HG02938 (cell line): ENCODE results near the gene MTMR2.

Source experiments
- ATAC-seq: cut with Tn5 transposase; IDR thresholded peaks from one replicate; pipeline ENCODE4 v1.9.1; 2021; ENCODE audit warnings: mild to moderate bottlenecking, moderate library complexity; ENCODE audit not compliant: unreplicated experiment

The MTMR2 gene

DNA sequence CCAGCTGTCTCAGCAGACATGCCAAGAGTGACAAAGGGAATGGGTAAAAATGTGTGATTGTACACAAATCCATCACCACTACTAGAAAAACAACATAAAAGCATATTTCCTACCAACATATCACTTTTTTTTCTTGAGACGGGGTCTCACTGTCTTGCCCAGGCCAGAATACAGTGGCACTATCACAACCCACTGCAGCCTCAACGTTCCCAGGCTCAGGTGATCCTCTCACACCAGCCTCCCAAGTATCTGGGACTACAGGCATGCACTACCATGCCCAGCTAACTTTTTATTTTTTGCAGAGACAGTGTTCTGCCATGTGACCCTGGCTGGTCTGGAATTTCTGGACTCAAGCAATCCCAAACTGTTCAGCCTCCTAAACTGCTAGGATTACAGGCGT is 5.2 kb downstream of the MTMR2 start:
- no peak for ATAC-seq

DNA sequence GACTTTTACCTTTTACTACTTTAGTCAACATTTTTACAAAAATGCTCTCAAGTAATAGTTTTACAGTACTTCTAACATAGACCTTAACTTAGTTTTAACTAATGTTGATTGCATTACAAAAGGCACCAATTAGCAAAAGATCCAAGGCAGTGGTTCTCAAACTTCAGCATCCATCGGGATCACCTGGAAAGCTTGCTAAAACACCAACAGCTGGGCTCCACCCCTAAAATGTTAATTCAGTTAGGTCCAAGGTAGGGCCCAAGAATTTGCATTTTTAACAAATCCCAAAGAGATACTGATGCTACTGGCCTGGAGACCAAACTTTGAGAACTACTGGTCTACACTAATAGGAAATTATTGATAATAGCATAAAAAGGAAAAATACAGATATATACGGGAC is 5.9 kb downstream of the MTMR2 start:
- ATAC-seq = no peak

DNA sequence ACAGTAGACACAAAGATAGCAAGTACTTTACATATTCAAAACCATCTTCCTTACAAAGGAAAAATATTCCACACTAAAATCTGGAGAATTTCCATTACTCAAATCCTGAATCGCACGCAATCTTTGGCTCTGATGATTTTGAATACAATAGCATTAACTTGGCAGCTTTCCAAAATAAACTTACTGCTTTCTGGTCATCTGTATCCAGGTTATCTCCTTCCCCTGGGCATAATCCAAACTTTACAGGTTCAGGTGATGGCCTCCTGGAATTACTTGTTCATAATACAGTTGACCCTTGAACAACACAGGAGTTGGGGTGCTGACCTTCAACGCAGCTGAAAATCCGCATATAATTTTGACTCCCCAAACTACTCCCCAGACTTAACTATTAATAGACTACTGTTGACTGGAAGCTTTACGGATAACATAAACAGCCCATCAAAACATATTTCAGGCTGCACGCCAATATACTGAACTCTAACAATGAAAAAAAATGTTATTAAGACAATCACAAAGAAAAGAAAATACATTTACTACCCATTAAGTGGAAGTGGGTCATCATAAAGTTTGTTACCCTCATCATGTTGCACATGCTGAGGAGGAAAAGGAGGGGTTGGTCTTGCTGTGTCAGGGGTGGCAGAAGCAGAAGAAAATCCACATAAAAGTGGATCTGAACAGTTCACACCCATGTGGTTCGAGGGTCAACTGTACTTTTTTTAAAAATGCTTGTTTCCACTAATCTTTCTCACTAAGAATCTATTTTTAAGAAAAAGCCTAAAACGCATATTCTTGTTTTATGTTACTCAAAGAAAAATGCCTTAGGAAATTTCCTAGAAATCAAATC is 6.5 kb downstream of the MTMR2 start:
- no peak for ATAC-seq

GRCh38 chr11:95916049-95916448 is 7.9 kb downstream of the MTMR2 start:
- ATAC-seq = no peak

GRCh38 chr11:95915051-95915450 is 8.9 kb downstream of the MTMR2 start:
- ATAC-seq = no peak

DNA sequence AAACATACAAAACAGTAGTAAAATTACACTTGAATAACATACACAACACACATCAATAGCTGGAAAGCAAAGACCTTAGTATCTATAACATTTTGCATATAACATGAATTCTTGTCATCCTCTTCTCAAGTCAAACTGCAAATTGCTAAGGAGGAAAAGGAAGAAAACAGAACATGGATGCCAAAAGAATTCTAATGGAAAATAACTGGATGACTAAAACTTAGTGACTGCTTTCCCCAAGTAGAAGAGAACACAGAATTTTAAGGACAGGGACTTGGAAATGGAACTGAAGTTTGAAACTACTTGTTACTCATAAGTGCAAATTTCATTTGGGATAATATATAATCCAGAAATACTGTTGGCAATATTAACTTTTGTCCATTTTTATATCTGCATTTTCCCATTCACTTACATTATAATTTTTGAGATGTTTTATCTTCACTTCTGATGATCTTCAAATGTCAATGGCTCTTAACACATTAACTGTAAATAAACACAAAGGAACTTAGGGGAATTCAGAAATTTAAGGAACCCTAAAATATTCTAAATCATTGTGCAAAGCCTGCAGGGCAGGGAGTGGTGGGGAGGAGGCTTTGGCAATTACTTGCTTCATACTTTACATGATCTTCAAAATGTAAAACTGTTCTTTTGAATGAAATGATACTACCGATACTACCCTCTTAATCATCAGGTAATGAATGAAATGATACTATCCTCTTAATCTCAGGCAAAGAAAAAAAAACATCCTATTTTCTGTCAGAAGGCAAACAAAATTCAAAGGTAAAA is 9.9 kb downstream of the MTMR2 start:
- no peak for ATAC-seq

GRCh38 chr11:95912902-95913560 is 10.9 kb downstream of the MTMR2 start:
- no peak for ATAC-seq

GRCh38 chr11:95911369-95911759 is 12.5 kb downstream of the MTMR2 start:
- no peak for ATAC-seq

DNA sequence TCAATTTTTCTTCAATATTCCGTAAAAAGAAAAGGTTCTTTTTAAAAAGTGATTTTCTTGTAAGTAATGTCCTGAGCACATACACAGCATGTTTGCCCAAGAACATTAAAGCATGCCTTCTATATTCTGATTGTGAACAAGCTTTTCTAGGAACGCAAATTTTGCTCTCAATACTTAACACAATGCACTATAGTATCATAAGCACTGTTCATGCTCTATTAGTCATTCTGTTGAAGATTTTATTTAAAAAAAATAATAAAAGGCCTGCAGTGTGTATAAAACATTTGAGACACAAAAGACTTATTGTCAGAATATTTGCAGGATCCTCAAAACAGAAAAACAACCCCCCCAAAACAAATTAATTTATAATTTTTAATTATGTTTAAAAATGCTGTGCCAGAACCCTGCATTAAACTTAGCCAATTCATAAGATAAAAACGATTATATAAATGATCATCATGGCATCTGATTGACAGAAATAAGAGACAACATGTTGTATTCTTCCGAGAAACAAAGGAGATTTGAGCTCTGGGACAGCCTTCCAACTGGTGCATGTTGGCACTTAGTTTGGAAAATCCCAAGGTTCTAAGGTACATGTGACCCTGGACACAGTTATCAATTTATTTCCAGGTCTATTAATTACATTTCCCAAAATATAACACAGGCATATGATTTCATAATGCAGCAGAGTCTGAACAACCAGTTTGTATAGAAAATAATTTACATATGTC is 13.1 kb downstream of the MTMR2 start:
- no peak for ATAC-seq

GRCh38 chr11:95908826-95909225 is 15.1 kb downstream of the MTMR2 start:
- ATAC-seq = no peak

DNA sequence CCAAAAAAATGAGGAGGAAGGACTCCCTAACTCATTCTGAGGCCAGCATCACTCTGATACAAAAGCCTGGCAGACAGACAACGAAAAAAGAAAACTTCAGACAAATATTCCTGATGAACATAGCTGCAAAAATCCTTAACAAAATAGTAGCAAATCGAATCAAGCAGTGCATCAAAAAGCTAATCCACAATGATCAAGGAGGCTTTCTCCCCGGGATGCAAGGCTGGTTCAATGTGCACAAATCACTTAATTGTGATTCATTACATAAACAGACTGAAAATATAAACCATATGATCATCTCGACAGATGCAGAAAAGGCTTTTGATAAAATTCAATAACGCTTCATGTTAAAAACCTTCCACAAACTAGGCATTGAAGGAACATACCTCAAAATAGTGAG is 16.4 kb downstream of the MTMR2 start:
- ATAC-seq = no peak

DNA sequence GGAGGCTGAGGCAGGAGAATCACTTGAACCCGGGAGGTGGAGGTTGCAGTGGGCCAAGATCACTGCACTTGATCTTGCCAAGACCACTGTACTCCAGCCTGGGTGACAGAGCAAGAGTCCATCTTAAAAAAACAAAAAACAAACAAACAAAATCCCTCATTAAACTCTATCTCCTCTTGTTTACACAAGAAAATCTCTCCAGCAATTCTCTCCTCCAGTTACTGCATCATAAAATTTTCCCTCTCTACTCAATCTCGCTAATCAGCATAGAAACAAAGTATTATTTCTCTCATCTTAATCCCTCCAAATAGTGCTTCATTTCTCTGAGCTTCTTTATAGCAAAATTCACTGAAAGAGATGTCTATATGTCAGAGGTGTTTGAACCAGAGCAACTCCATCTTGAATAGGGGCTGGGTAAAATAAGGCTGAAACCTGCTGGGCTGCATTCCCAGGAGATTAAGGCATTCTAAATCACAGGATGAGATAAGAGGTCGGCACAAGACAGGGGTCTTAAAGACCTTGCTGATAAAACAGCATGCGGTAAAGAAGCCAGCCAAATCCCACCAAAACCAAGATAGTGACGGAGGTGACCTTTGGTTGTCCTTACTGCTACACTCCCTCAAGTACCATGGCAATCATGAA is 19.8 kb downstream of the MTMR2 start:
- ATAC-seq = no peak

GRCh38 chr11:95898782-95899181 is 25.1 kb downstream of the MTMR2 start:
- ATAC-seq = no peak

- ATAC-seq = no peak
These were observed 26.2 kb downstream of the MTMR2 start for GRCh38 chr11:95897731-95898130.

DNA sequence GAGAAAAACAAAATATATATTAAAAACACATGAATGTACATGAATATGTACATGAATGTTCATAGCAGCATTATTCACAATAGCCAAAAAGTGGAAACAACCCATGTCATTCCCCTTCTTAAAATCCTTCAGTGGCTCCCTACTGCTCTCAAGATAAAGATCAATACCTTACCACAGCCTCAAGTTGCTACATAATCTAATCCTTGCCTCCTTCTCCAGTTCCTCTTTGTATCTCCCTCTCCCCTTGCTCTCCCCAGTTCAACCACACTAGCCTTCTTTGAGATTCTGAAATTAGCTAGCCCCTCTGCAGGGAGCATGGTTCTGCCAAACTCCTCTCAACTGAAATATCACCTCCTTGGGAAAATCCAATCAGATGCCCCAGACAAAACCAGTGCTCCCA is 28.1 kb downstream of the MTMR2 start:
- ATAC-seq = no peak

DNA sequence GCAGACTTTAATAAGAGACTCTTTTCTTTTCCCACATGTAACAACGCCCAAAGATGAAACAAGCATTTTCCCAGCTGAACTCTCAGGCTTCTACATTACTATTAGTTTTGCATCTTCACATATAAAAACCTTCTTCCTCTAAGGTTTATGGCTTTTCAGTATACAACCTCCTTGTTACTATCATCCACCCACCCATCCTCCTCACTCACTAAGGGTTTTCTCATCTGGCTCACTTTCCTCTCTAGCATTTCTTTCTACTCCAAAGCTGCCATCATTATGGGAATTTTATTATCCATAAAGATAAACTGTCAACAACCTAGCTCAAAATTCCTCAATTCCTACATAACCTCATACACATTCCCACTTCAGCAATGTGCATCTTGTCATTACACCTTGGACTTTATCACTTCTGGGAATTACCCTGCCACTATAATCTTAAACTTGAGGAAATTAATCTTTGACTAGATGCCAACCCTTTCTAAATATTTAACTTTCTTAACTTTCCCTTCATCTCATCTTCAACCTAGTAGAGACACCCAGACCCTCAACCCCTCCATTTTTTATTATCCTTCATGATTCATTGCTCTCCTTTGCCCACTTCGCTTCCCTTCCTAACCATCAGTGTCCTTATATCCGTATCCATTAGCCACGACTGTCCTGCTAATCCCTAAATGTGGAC is 30.9 kb downstream of the MTMR2 start:
- ATAC-seq = no peak

DNA sequence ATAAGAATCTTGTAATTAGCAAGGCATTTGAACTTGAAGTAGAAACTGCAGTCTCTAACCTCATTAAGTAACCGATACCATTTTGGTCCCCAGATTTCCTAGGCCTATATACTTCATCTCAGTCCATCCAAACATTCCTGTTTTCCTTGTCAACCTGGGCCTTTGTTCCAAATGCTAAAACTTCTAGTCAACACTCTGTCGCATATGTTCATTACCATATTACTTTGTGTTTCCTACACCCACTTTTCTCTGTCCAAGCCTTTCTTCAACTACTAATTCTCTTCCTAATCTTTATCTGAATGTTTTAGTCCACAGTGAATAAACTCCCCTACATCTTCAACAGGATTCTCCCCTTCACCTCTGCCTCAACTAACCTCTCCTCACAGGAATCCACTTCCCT is 31.4 kb downstream of the MTMR2 start:
- no peak for ATAC-seq

DNA sequence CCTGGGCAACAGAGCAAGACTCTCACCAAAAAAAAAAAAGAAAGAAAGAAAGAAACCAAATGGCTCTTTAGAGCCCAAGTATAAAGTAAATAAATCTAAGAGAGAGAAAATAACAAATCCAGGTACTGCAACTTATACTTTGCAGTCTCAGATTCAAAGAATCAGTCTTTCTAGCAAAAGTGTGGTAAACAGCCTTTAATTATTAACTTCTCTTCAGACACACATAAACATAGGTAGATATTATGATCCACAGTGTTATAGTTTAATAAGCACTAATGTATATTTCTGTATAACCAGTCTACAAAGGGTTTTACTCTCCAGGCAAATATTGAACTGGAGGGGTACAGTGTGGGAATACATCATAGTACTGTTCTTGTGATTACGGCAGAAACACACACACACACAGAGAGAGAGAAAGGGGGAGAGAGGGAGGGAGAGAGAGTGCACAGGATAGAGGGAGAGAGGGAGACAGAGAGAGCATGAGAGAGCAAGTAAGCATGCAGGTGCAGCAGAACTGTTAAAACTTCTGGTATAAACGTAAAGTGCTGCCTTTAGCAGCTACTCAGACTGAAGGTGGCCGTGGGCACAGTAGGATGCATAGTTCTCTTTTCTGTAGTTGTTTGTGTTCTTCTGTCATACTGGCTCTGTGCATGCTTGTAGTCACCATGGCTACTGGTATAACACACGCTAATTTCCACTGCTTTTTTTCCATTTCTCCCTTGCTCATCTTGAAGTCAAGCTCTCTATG is 32.3 kb downstream of the MTMR2 start:
- ATAC-seq = peak; percentile 89

DNA sequence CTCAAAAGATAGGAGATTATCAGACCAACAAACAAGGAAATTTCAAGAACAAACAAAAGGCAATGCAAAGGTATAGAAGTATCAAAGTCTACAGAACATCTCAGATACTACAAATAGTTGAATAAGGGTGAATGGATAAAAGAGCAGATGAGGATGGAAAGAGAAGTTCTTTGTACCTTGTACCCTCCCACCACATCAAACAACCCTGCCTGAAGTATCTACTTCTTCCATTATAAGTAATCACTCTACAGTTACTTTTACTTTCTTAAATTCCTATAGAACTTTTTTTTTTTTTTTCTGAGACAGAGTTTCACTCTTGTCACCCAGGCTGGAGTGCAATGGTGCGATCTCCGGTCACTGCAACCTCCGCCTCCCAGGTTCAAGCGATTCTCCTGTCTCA is 35.1 kb downstream of the MTMR2 start:
- no peak for ATAC-seq
